ENCODE results near the gene CCDC24. TPM values are rescaled to one million over a fixed set of nuclear protein-coding genes. Genes with fewer than 3 reads are reported as not detected.

The CCDC24 gene
- total RNA-seq, 1 experiment from 2014 or later, result 11.8 TPM

- no peak overlapping the region for H3K27ac ChIP-seq (ENCODE audit: insufficient read length, low read depth, low read length)
- no peak overlapping the region for H2BK20ac ChIP-seq (ENCODE audit: low read depth, low read length, poor library complexity, severe bottlenecking)
- no peak overlapping the region for H3T11ph ChIP-seq (ENCODE audit: low read length)
- Mint-ChIP-seq H3K27me3 (ENCODE audit: low read depth) (no peaks in the 10 kb centered on the region; the same call in 1 of the 2 replicates), H3K36me3 (ENCODE audit: insufficient read depth in 1 of 3, low read depth in 3 of 3) (peaks cover 4 to 7% (median 4%) of the 10 kb centered on the region in 3 experiments; a peak in 4 of 7 replicates), H3K4me1 (no peaks in the 10 kb centered on the region), H3K27ac (no peak overlapping the region), H3K4me3 (no peak overlapping the region), H3K9me3 (no peaks in the 10 kb centered on the region)
- H4K20me1 ChIP-seq (ENCODE audit: control insufficient read depth, insufficient read depth, insufficient read length), result no peaks in the 10 kb centered on the region
- H4K8ac ChIP-seq (replicated peaks; ENCODE audit: insufficient read length, low read depth, low read length), result no peak overlapping the region
- DNase-seq, result no peak
- H3K56ac ChIP-seq (ENCODE audit: insufficient read length, low read depth, low read length), result no peak overlapping the region
- no peak overlapping the region for H3K4ac ChIP-seq (ENCODE audit: low read depth, low read length)
- H2BK12ac ChIP-seq (ENCODE audit: insufficient read length, low read depth, low read length), result no peak overlapping the region
- no peak overlapping the region for H2AFZ ChIP-seq (ENCODE audit: low read length)
- no peak overlapping the region for H4K91ac ChIP-seq (ENCODE audit: insufficient read length, low read depth, low read length)
- no peaks in the 10 kb centered on the region for H3K23me2 ChIP-seq (ENCODE audit: insufficient read length, low read depth, low read length, poor library complexity, severe bottlenecking)
- no peaks in the 10 kb centered on the region for H3K27me3 ChIP-seq (ENCODE audit: insufficient read depth, low read length)
- H3K79me2 ChIP-seq (ENCODE audit: insufficient read depth, low read length), result no peaks in the 10 kb centered on the region
- H3K4me2 ChIP-seq (ENCODE audit: insufficient read depth, insufficient read length, low read length), result no peak overlapping the region
- H4K5ac ChIP-seq (ENCODE audit: insufficient read length, low read depth, low read length), result no peak overlapping the region
- H2AK5ac ChIP-seq (ENCODE audit: insufficient read length, low read length), result no peak overlapping the region
- H2BK5ac ChIP-seq (ENCODE audit: insufficient read length, low read length), result no peak overlapping the region
- H3K4me1 ChIP-seq (ENCODE audit: insufficient read depth, low read length), result no peaks in the 10 kb centered on the region
- WGBS (ENCODE audit: extremely low coverage, insufficient read length, low lambda C conversion rate), result no CpG with 5 or more reads among the region's 5 CpGs
- H3K23ac ChIP-seq (ENCODE audit: insufficient read length, low read depth, low read length), result no peak overlapping the region
- TF ChIP-seq CTCF (conservative IDR thresholded peaks at IDR 0.05), result no peak
- no peaks in the 10 kb centered on the region for H3K79me1 ChIP-seq (ENCODE audit: insufficient read depth, low read depth, low read length, poor library complexity, severe bottlenecking)
- H2BK15ac ChIP-seq (ENCODE audit: low read depth, low read length), result no peak overlapping the region
- H2BK120ac ChIP-seq (ENCODE audit: low read depth, low read length, poor library complexity, severe bottlenecking), result no peak overlapping the region
- H3K14ac ChIP-seq (ENCODE audit: insufficient read depth, low read length), result no peak overlapping the region
- no peak overlapping the region for H3K9ac ChIP-seq (ENCODE audit: extremely low read depth, insufficient read length, low read length)
- H3K9me3 ChIP-seq (ENCODE audit: control insufficient read depth, low read depth, low read length), result no peaks in the 10 kb centered on the region
- H3K18ac ChIP-seq (ENCODE audit: insufficient read length, low read depth, low read length), result no peak overlapping the region
These were observed 27.5 kb upstream of the CCDC24 start for GRCh38 chr1:43963890-43964289.

All from H9 (cell line).